GM18517 (cell line): ENCODE data around the gene SYT9.
"Not testable (repeated sequence)": the region's sequence is repeated elsewhere in the genome, so short reads cannot be mapped to it uniquely, and the experiment has no call there.

Experiments used
- ATAC-seq: cut with Tn5 transposase; IDR thresholded peaks from one replicate; pipeline ENCODE4 v1.9.1; 2021; ENCODE audit warnings: mild to moderate bottlenecking, moderate library complexity; ENCODE audit not compliant: unreplicated experiment

Gene SYT9

DNA sequence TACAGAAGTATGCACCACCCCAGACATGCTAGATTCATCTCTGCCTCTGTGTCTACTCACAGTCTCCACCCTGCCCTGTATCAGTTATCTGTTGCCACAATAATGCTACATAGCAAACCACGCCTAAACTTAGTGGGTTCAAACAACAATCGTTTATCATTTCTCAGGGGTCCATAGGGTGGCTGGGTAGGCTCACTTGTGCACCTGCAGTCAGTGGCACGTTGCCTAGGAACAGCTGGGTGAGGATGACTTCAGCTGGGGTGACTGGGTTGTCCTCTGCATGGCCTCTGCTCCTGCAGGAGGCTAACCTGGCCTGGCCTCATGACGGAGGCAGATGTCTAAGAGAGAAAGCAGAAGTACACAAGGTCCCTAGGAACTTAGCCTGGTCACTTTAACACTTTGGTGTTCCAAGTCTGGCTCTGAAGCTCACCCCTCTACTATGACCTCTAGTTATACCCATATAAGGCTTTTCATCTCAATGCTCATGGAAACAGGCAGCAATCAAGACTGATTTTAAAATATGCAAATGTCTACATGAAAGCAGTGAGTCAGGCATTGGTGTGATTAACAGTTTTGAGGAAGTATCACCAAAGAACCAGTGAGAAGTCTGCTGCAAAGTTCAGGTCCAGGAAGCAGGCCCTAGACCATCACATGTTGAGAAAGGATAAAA, 244.3 kb downstream of the SYT9 start:
- ATAC-seq: peak; percentile 94

DNA sequence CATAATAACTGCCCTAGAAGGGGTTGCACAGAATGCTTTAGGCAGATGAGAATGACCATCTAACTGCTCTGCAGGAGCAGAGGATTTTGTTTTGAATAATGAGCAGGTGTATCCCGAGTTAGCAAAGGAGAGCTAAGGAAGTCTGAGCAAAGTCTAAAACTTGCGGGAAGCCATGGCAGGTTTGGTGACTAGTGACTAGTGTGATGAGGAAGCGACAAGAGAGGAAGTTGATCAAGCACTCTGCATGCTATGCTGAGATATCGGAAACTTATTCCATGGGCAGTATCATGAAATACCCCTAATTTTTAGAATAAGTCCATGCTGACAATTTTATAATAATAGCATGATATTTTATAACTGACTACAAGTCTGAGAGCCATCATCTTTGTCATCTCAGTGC, 246.5 kb downstream of the SYT9 start:
- no peak for ATAC-seq

DNA sequence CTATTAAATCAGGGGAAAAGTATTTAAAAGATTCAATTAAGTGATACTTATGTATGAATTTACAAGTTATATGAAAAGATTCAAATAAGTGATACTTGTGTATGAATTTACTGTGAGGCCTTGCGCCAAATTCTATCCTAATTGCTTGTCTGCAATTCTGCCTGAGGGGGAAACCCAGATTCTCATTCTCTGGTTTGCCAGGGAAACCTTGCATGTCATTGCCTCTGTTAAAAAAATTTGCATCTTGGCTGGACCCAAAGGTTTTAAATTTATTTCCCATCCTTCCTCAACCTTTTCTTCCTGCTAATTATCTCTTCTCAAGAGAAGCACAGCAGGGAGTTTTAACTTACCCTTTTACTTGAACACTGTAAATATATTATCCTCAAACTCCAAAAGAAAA, 247.4 kb downstream of the SYT9 start:
- no peak for ATAC-seq

DNA sequence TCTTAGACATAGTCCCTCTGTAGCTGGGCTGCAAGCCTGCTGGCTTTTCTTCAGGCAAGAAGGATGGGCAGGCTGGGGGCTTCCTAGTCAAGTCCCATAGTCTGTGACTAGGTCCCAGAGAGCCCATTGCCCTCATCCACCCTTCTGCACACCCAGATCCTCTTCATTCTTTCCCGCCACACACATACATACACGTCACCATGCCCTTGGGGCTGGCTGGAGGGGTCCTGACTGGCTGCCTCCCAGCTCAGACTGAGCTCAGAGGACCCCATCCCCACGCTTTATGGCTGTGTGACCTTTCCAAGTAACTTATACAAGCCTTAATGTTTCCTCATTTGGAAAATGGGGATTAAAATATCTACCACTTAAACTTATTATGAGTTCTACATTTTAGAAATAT, 248.5 kb downstream of the SYT9 start:
- no peak for ATAC-seq

DNA sequence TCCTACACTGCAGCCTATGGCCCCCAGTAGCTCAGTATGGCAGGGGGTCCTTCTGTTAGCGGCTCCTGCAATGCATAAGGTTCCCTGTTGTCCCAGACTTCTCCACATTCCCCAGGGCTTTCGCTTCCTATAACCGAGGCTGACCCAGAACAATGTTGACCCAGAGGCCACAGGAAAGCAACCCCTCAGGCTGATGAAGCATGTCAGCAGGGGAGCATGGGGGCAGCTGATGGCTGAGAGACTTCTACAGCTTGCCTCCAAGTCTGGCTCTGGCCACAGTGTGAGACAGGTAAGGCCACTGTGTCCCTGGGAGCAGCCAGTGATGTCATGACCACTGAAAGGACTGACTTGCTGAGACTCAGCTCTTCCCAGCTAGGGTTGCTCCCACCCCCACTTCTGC, 249.5 kb downstream of the SYT9 start:
- no peak for ATAC-seq

DNA sequence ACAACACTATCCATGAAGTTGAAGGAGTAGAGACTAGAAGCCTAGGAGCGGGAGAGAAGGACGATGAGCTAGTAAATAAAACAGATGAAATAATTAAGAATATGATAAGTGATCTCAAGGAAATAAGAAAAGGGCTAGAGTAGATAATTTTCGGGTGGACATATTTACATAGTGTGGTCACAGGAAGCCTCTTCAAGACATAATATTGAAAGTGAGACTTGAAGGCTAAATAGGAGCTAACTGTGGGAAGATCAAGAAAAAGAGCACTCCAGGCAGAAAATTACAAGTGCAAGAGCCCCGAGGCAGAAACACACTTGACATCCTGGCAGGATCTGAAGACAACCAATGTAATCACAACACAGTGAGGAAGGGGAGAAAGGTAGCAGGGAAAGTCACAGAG, 250.2 kb downstream of the SYT9 start:
- peak; percentile 59 for ATAC-seq

DNA sequence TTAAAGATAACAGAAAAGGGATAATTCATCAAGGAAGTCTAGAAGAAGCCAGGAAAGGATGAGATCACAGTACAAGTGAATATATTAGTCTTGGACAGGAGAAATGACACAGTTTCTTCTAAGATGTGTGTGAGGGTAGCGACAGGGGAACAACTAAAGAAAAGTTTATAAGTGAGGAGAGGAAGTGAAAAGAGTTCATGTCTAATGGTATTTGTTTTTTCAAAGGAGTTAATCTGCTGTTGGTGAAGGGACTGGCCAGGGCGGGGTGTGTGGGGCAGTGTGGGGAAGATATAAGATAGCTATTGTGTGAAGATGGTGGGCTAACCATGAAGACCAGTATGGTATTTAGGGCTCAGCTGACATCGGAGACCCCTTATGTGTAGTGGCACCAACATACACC, 254.5 kb downstream of the SYT9 start:
- no peak for ATAC-seq

DNA sequence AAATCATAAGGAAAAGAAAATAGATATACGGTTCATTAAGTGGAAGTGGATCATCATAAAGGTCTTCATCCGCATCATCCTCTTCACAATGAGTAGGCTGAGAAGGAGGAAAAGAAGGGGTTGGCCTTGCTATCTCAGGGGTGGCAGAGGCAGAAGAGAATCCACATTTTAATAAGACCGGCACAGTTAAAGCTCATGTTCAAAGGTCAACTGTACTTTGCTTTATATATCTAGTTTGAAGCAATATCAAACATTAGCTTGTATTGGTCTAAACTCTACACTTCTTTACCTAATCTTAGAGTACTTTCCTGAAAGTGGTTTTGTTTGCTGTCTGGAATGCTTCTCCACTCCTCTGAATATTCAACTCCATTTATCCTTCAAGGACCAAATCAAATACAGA, 256.4 kb downstream of the SYT9 start:
- ATAC-seq: no peak

DNA sequence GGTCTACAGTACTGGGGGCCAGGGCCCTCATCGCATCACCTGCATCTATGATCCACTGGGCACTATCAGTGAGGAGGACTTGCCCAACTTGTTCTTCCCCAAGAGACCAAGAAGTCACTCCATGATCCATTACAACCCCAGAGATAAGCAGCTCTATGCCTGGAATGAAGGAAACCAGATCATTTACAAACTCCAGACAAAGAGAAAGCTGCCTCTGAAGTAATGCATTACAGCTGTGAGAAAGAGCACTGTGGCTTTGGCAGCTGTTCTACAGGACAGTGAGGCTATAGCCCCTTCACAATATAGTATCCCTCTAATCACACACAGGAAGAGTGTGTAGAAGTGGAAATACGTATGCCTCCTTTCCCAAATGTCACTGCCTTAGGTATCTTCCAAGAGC, 258.3 kb downstream of the SYT9 start:
- ATAC-seq: no peak

DNA sequence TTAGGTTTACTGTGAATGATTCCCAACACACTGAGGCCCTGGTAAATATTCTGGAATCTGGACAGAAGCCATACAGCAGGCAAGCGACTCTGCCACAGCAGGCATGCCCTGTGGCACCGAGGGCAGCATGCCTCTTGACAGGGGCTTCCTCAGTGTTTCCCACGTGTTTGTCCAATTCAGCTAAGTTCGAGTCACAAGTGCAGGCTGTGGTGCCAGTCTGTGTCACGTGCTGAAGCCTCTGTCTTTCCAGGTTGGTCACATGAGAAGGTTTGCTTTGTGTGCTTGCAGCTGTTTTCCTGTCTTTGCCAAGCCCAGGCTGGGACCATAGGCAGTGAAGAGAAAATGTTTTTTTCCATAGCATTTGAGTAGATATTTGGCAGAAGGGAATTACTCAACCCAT, 259.7 kb downstream of the SYT9 start:
- no peak for ATAC-seq

DNA sequence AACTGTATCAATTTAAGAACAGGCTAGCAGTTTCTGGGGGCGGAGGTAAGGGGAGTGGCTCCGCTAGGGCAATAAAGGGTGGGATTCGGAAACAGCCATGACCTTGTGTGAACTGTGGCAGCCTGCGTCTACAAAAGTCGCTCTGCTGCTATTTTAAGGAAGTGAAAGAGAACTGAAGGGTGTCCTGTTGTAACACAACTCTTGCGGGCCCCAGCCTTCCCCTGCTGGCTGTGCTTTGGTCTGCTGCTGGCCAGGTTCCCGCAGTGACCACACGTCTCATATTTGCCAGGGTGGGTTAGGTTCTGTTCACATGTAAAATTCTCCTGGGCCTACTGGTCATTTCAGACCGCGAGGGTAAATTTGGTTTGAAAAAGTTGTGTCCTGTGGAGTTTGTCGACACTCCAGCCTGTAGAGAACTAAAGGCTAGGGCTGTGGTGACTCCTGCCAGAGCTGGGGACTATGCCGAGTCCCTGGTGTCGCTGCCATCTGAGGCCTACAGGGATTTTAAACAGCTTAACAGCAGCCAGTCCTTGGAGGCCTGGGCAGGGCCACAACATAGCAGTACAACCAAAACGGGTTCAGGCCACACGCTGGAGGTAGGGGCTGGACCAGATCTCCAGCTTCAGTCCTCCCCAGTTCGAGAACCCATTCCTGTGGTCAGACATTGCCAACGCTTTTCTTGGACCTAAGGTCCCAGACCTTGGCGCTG, 261.0 kb downstream of the SYT9 start:
- ATAC-seq: peak; percentile 80

DNA sequence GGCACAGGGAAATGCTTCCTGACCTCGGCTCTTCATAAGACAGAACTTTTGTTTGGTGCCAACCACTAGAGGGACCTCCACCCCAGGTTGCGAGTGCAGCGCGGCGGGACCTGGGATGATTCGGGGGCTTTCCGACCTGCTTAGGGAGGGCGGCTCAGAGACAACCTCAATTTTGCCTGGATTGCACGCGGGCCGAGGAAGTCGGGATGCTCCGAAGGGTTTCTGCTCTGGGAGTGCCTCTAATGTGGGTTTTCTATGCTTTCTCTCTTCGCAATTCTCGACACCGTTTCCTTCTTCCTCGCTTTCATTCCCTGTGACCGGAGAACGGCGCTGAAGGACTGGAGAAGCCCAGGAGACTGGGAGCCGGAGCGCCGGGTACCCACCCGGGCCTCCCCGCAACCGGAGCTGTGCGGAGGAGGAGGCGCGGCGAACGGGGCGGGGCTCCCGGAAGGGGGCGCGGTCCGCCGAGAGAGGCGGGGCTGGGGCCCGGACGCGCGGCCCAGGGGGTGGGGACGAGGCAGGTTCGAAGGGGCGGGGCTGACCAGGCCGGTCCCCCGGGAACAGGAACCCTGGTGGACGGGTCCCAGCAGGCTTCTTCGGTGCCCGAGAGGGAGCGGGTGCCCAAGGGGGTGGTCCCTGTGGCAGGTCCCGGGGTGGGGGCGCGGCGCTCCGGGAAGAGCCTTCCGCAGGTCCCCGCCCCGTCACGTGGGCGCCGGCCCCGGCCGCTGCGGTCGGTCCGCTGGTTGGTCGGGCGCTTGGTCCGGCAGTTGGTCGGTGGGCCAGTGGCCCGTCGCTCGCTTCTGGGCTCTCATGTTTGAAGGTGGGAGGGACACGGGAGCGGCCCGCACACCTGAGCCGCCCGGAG, 261.8 kb downstream of the SYT9 start, which contains the start of gene PPFIBP2:
TSS of gene PPFIBP2 (plus strand) at position 766 of the 865 bp plus-strand sequence. CDS start 35,477 bp downstream, outside the sequence.
- peak; percentile 54 for ATAC-seq

DNA sequence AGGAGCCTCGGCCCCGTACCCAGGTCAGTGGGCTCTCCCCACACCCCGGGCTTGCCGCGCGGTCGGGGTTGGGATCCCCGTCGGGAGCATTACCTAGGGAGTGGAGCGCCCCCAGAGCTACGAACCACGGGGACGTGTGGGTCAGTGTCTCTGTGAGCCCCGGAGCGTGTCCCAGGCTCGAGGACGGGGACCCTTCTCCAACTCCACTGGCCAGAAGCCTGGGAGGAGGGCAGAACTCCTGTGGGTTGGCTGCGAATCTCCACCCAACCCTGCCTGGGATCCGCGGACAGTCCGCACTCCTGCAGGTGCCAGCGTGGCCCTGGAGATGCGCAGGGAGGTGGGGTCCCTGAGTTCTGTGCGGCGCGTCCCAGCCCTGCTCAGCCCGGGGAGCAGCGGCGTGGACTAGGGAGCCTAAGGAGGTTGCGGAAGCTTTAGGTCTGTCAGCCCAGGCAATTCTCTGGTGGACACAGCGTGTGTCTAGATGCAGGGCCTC, 262.4 kb downstream of the SYT9 start:
- ATAC-seq: peak; percentile 19

DNA sequence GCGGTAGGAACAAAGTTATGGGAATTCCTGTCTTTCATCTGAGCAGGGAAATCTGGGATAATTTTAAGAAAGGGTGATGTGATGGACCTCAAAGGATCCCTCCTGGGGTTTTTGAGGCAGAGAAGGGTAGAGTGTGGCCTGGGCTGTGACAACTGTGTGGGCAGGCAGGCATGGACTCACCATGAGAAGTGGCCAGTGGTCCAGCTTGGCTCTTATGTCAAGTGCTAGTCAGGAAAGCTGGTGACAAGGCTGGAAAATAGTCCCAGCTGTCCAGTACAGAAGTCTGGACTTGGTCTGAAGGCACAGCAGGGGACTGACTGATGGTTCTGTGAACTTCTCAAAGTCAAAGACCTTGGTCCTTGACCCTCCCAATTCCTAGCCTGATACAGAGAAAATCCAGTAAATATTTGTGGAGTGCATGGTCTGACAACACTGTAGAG, 263.8 kb downstream of the SYT9 start:
- ATAC-seq: no peak

DNA sequence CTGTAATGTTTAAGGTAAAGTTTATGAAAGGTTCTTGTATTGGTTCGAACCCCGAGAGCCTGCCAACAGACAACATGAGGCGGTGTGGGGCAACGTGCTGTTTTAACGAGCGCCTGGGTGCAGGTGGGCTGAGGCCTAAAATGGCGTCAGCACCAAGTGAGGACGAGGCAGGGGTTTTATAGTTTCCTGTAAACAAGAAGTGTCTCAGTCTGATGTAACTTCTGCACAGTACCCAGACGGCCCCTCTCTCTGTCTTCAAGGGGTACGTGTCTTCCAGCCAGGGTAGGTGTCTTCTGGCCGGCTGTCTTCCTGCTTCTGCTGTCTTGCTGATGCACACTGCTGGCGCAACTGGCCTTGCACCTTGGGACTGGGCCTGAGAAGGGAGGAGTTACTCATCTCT, 264.8 kb downstream of the SYT9 start:
- ATAC-seq: no peak

DNA sequence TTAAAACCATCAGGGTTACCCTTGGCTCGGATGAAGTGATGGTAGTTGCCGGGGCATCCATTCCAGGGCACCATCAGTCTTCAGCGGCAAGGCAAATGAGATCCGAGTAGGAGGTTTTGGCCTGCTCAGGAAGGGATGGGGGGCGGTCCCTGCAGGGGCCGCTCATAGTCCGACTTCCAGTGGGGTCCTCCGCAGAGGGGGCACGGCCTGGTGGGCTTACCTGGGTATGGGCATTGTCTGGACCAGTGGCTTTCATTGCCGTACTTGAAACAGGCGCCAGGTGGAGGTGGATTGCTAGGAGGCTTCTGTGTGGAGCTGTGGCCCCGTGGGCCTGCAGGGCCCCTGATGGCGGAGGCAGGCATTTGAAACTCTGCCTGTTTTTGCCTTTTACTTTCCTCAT, 266.0 kb downstream of the SYT9 start:
- ATAC-seq: not testable (repeated sequence)
